ENCODE measurements around the gene FGGY.
"Not testable (repeated sequence)": the region's sequence is repeated elsewhere in the genome, so short reads cannot be mapped to it uniquely, and the experiment has no call there.

Gene FGGY

GRCh38 chr1:59522925-59523505 is 226.1 kb downstream of the FGGY start:
- DNase-seq, result peak; percentile 43

GRCh38 chr1:59523745-59524450 is 227.0 kb downstream of the FGGY start:
- no peak for DNase-seq

DNA sequence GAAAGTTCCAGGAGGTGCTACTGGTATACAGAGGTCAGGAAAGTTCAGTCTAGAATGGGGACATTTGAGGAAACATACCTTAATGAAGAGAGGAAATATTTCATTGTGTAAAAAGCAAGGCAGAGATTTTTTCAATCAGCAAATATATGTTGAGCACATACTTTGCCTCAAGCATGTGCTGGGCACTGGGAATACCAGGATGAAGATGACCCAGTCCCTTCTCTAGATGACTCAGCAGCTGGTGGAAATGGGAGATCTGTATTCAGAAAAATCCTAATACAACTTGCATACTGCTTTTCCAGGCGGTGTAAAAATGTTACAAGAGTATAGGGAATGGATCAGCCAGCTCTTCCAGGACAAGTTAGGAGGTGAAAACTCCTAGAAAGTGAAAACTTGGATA is 229.3 kb downstream of the FGGY start:
- DNase-seq, result no peak

GRCh38 chr1:59528471-59528870 is 231.6 kb downstream of the FGGY start:
- DNase-seq, result no peak

DNA sequence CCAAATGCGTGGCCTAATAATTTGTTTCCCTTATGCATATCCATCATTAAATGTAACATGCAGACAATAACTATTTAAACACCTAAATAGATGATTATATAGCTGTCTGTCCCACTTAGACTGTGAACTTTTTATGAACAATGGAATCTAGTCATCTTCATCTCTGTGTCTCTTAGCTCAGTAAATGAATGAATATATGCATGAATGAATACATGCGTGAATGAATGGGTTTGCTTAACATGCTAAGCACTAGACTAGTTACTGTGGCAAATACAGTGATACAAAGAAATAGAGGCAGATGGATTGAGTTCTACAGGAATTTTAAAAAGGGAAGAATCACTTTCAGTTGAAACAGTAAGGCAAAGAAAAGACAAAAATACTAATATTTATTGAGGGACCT is 232.0 kb downstream of the FGGY start:
- DNase-seq, result no peak

- no peak for DNase-seq
Measured at GRCh38 chr1:59530119-59530518, 233.2 kb downstream of the FGGY start.

DNA sequence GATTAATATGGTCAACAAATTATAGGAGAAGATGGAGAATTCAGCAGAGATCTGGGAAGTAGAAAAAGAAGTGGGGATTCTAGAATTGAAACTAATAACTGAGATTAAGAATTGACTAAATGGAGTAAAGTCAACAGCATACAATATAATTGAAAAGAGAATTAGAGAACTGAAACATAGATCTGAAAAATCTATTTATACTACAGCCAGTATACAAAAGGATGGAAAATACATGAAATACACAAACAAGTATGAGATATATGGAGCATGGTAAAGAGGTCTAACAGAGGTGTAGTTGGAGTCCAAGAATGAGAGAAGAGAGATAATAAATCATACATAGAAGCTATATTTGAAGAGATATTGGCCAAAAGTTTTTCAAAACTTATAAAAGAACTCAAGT is 235.2 kb downstream of the FGGY start:
- DNase-seq, result no peak

- not testable (repeated sequence) for DNase-seq
Measured at GRCh38 chr1:59538476-59538875, 241.6 kb downstream of the FGGY start.

GRCh38 chr1:59539961-59540681 is 243.2 kb downstream of the FGGY start:
- DNase-seq, result no peak

- peak; percentile 33 for DNase-seq
Measured at GRCh38 chr1:59541161-59541560, 244.3 kb downstream of the FGGY start.

- no peak for DNase-seq
Measured at GRCh38 chr1:59541891-59542290, 245.0 kb downstream of the FGGY start.

GRCh38 chr1:59543211-59543668 is 246.3 kb downstream of the FGGY start:
- no peak for DNase-seq

DNA sequence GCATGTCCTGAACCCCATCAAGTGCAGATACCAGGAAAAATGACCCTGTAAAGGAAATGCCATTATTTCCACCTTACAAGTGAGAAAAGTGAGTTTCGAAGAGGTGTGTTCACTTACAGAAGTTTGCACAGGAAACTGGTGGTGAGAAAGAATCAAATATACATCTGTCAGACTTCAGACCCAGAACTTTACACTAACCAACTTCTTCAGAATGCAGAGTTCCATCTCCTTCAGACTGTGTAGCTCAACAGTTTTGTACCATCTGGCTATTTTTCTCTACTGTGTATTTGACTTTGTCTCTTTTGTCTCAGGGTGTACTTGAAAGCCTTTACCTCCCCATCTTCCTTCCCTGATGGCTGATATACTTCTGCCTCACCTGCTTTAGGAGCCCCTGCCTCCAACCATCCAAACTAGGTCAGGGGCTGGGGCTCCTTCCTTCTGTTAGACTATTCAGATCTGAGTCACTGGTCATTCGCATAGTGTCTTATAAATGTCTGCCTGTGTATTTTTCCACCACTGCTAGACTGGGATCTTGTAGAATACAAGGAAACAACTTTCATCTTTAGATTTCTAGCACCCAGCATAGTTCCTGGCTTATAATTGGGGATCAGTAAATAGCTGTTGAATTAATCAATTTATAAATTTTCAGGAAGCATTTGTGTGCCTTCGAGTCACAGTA is 247.9 kb downstream of the FGGY start:
- DNase-seq, result no peak

GRCh38 chr1:59545830-59546229 is 248.9 kb downstream of the FGGY start:
- no peak for DNase-seq

GRCh38 chr1:59549066-59549837 is 252.4 kb downstream of the FGGY start:
- no peak for DNase-seq

GRCh38 chr1:59549903-59550302 is 253.0 kb downstream of the FGGY start:
- no peak for DNase-seq

GRCh38 chr1:59552007-59552406 is 255.1 kb downstream of the FGGY start:
- DNase-seq, result no peak

- no peak for DNase-seq
Measured at GRCh38 chr1:59553371-59553770, 256.5 kb downstream of the FGGY start.

DNA sequence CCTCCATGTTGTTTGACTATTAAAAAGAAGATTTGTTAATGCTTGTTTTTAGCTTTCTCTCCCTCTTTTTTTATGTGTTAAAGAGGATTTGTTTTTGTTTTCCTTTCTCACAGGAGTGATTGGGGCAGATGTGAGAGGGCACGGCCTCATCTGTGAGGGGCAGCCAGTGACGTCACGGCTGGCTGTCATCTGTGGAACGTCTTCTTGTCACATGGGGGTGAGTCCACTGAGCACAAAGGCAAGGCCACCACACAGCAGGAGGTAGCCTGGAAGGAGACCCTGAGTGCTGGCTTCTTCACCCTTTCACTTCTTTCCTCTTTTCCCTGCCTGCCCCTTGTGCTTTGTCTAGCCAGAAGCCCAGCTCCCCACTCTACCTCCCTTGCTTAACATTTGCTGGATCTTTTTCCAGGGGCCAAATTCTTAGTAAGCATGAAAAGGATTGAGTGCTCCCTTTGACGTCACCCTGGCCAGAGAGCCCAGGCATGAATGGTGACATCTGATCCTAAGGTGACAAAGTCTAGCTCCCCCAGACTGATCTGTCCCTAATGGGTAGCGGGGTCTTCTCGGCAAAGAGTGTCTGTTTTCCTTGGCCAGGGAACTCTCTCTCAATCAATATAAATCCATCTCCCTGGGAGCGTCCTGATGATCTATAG is 257.2 kb downstream of the FGGY start:
- DNase-seq, result no peak

DNA sequence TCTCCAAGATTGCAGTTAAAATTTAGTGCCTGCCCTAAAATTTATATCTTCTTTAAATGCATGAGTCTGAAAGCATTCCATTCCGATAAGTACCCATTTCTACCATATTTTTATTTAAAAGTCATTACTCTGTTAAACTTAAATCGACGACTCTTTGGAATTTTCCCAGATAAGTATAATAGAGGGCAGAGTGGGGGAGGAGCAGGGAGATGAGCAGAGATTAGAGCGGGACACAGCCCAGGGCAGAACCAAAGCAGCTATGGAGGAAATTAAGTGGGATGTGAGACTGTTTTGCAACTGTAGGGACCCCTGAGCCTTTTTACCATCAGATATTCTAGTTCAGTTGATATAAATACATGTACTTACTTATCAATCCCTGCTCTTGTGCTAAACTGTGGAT is 257.9 kb downstream of the FGGY start:
- DNase-seq, result no peak

DNA sequence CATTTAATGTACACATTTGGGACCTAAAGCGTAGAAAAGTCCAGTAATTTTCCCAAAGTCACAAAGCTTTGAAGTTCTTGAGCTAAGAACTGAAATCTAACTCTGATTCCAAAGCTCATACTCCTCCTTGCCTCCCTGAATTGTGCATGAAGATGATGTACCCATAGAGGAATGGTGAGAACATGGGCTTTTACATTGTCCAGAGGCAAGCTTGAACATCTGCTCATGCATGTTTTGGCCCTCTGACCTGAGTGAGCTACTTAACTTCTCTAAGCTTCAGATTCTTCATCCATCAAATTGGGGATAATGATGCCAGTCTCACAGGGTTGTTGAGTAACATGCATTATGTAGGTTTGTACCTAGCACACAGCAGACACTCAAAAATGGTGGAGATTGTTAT is 259.5 kb downstream of the FGGY start:
- no peak for DNase-seq

All from NCI-H2029 (cell line).